Stimulated activated CD8-positive, alpha-beta memory T cell treated with anti-CD3 and anti-CD28 coated beads, Interleukin-15, amount 100 ng/mL, for 48 hours (primary cell): ENCODE results near the gene STK11IP.

Experiments
- DNase-seq, 2 donors: peaks; one replicate each; pipeline ENCODE4 v3.0.0-alpha.2; 2020; ENCODE audit warnings: low read depth in 2 of 2

The STK11IP gene

GRCh38 chr2:219618733-219619122, 21.1 kb downstream of the STK11IP start:
- no peak for DNase-seq

GRCh38 chr2:219619235-219619634, 21.6 kb downstream of the STK11IP start:
- no peak for DNase-seq

- DNase-seq: no peak
Observed at GRCh38 chr2:219620546-219620945, 22.9 kb downstream of the STK11IP start.

- DNase-seq: no peak
Observed at GRCh38 chr2:219621935-219622334, 24.3 kb downstream of the STK11IP start.

GRCh38 chr2:219622472-219622871, 24.8 kb downstream of the STK11IP start:
- no peak for DNase-seq

GRCh38 chr2:219624565-219624964, 26.9 kb downstream of the STK11IP start:
- no peak for DNase-seq

GRCh38 chr2:219625179-219625578, 27.5 kb downstream of the STK11IP start:
- DNase-seq: no peak

- DNase-seq: no peak
Observed at GRCh38 chr2:219626540-219626939, 28.9 kb downstream of the STK11IP start.

GRCh38 chr2:219627103-219628100, 29.7 kb downstream of the STK11IP start, which contains the start of gene SLC4A3:
SLC4A3 (plus strand) TSS chr2:219627630; CDS start chr2:219627993, 363 bp downstream.
- DNase-seq: no peak

- no peak for DNase-seq
Observed at GRCh38 chr2:219628235-219628985, 30.8 kb downstream of the STK11IP start.

- no peak for DNase-seq
Observed at GRCh38 chr2:219628986-219629901, 31.6 kb downstream of the STK11IP start.

- DNase-seq: no peak
Observed at GRCh38 chr2:219629976-219630695, 32.5 kb downstream of the STK11IP start.

- DNase-seq: no peak
Observed at GRCh38 chr2:219630770-219631405, 33.2 kb downstream of the STK11IP start.

- no peak for DNase-seq
Observed at GRCh38 chr2:219631406-219631891, 33.8 kb downstream of the STK11IP start.

- DNase-seq: no peak
Observed at GRCh38 chr2:219631904-219632759, 34.5 kb downstream of the STK11IP start.

- DNase-seq: no peak
Observed at GRCh38 chr2:219632760-219633105, 35.1 kb downstream of the STK11IP start.

- DNase-seq: no peak
Observed at GRCh38 chr2:219633276-219634065, 35.8 kb downstream of the STK11IP start.

GRCh38 chr2:219634171-219634940, 36.7 kb downstream of the STK11IP start:
- DNase-seq: no peak
